Keratinocyte (primary cell): ENCODE results near the gene ICAM4. TPM values are rescaled to one million over a fixed set of nuclear protein-coding genes. Genes with fewer than 3 reads are reported as not detected.

Experiments used
- DNase-seq: peaks from one replicate; pipeline ENCODE4 v3.0.0-alpha.2; 2011; ENCODE audit warnings: low read depth, missing footprints, low spot score
- FAIRE-seq: peaks from 2 replicates; lab custom pipeline; 2011; peaks lifted over from hg19 to GRCh38; lab: Jason Lieb, UNC
- H2AFZ ChIP-seq: 2 replicates; pipeline ENCODE4 v1.6.0; 2012; ENCODE audit warnings: low read length, control low read depth, inconsistent platforms; ENCODE audit not compliant: control insufficient read depth
- H3K27ac ChIP-seq: 2 replicates; pipeline ENCODE4 v1.5.1; 2011; ENCODE audit warnings: low read length; ENCODE audit not compliant: control insufficient read depth, insufficient read depth
- H3K27me3 ChIP-seq: 3 replicates; pipeline ENCODE4 v1.6.0; 2011; ENCODE audit warnings: low read length; ENCODE audit not compliant: control insufficient read depth, insufficient read depth; ENCODE audit errors: extremely low read depth
- H3K36me3 ChIP-seq, 2 experiments: 2 replicates in 1 of 2; 3 replicates in 1 of 2; pipeline ENCODE4 v1.5.1; 2011; ENCODE audit warnings: low read length in 2 of 2, mild to moderate bottlenecking in 1 of 2; ENCODE audit not compliant: control insufficient read depth in 2 of 2, insufficient read depth in 2 of 2; ENCODE audit errors: extremely low read depth in 1 of 2
- H3K4me1 ChIP-seq: 3 replicates; pipeline ENCODE4 v1.5.1; 2011; ENCODE audit warnings: low read length; ENCODE audit not compliant: control insufficient read depth, insufficient read depth; ENCODE audit errors: extremely low read depth
- H3K4me2 ChIP-seq: 3 replicates; pipeline ENCODE4 v1.6.0; 2011; ENCODE audit warnings: low read depth, low read length; ENCODE audit not compliant: control insufficient read depth, insufficient read depth; ENCODE audit errors: extremely low read depth
- H3K4me3 ChIP-seq, 3 experiments: fragments of 200-600 bp in 1 of 3; sonication (generic) in 1 of 3; 2 replicates in 2 of 3; 3 replicates in 1 of 3; pipeline ENCODE4 v1.5.1; 2011 to 2016; ENCODE audit warnings: low read length in 3 of 3, mild to moderate bottlenecking in 3 of 3, control low read depth in 2 of 3, inconsistent platforms in 1 of 3, low read depth in 1 of 3, mixed read lengths in 1 of 3, mixed run types in 1 of 3, moderate library complexity in 1 of 3; ENCODE audit not compliant: control insufficient read depth in 2 of 3, insufficient read depth in 2 of 3; ENCODE audit errors: extremely low read depth in 1 of 3
- H3K79me2 ChIP-seq: 2 replicates; pipeline ENCODE4 v1.6.0; 2012; ENCODE audit warnings: low read length; ENCODE audit not compliant: control insufficient read depth, insufficient read depth
- H3K9ac ChIP-seq: 3 replicates; pipeline ENCODE4 v1.6.0; 2011; ENCODE audit warnings: low read length; ENCODE audit not compliant: control insufficient read depth, insufficient read depth; ENCODE audit errors: extremely low read depth
- H3K9me1 ChIP-seq: 3 replicates; pipeline ENCODE4 v1.6.0; 2011; ENCODE audit warnings: low read length; ENCODE audit not compliant: control insufficient read depth, insufficient read depth; ENCODE audit errors: extremely low read depth
- H3K9me3 ChIP-seq: 2 replicates; pipeline ENCODE4 v1.5.1; 2012; ENCODE audit warnings: low read depth, low read length; ENCODE audit not compliant: control insufficient read depth
- H4K20me1 ChIP-seq: 3 replicates; pipeline ENCODE4 v1.6.0; 2011; ENCODE audit warnings: low read length; ENCODE audit not compliant: control insufficient read depth, insufficient read depth; ENCODE audit errors: extremely low read depth
- EZH2 ChIP-seq: IDR thresholded peaks from one replicate; pipeline ENCODE4 v1.6.1; 2012; ENCODE audit warnings: inconsistent platforms, mild to moderate bottlenecking, low read length, moderate library complexity
- dilution Hi-C: fragments of 300-500 bp; cut with MboI; formaldehyde crosslinking; loops from one replicate; pipeline ENCODE4 v1.7.0; 2020; ENCODE audit warnings: low sequenced_read_pairs; ENCODE audit not compliant: extremely low pct_ligation_motif_present
- polyA plus RNA-seq, 5 experiments: library from polyadenylated mRNA; depleted of rRNA in 3 of 5; stranded (reverse) in 3 of 5; stranded (forward) in 1 of 5; unstranded in 1 of 5; fragments of >200 nt; gene quantifications; 1 replicate in 1 of 5; 2 replicates in 3 of 5; 3 replicates in 1 of 5; pipeline versions ENCODE4 v1.2.1 to v1.2.3, GENCODE V29; 2011 to 2012; ENCODE audit warnings: missing spikeins in 2 of 5, low read depth in 1 of 5, low replicate concordance in 1 of 5
- TF ChIP-seq, protein P1 (sequence below), 3 experiments: IDR thresholded peaks in 1 of 3; conservative IDR thresholded peaks in 1 of 3; optimal IDR thresholded peaks in 1 of 3; 2 replicates in 2 of 3; 3 replicates in 1 of 3; pipeline versions ENCODE3 to v1.5.1; 2011; ENCODE audit warnings: low read length in 3 of 3, mild to moderate bottlenecking in 3 of 3, moderate library complexity in 2 of 3, control low read depth in 1 of 3, inconsistent platforms in 1 of 3; ENCODE audit not compliant: insufficient read depth in 2 of 3; ENCODE audit errors: extremely low read depth in 1 of 3

The ICAM4 gene
- polyA plus RNA-seq, 1 donor (not counting 4 experiments of a cell fraction or from before 2014, with no cell fraction given) = 0.25 TPM

- dilution Hi-C loops = no loop called here
- H4K20me1 ChIP-seq = no peaks in the 10 kb centered on the region
- H2AFZ ChIP-seq = peak overlapping the region; percentile 94
- peak overlapping the region; percentile 99 for H3K4me2 ChIP-seq
- H3K9me1 ChIP-seq = no peaks in the 10 kb centered on the region
- H3K4me3 ChIP-seq = peak overlapping the region; percentile 70 to 94 (median 92)
- peaks cover 4 to 10% of the 10 kb centered on the region in 2 experiments for H3K36me3 ChIP-seq
- H3K9ac ChIP-seq = peak overlapping the region; percentile 66
- no peaks in the 10 kb centered on the region for H3K9me3 ChIP-seq
- H3K27ac ChIP-seq = peak overlapping the region; percentile 26
- H3K79me2 ChIP-seq = peaks cover 33% of the 10 kb centered on the region
- TF ChIP-seq, protein P1, sequence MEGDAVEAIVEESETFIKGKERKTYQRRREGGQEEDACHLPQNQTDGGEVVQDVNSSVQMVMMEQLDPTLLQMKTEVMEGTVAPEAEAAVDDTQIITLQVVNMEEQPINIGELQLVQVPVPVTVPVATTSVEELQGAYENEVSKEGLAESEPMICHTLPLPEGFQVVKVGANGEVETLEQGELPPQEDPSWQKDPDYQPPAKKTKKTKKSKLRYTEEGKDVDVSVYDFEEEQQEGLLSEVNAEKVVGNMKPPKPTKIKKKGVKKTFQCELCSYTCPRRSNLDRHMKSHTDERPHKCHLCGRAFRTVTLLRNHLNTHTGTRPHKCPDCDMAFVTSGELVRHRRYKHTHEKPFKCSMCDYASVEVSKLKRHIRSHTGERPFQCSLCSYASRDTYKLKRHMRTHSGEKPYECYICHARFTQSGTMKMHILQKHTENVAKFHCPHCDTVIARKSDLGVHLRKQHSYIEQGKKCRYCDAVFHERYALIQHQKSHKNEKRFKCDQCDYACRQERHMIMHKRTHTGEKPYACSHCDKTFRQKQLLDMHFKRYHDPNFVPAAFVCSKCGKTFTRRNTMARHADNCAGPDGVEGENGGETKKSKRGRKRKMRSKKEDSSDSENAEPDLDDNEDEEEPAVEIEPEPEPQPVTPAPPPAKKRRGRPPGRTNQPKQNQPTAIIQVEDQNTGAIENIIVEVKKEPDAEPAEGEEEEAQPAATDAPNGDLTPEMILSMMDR (optimal IDR thresholded peaks at IDR 0.05 in 1 of 3, IDR thresholded peaks at IDR 0.05 in 1 of 3, conservative IDR thresholded peaks at IDR 0.05 in 1 of 3; ENCODE audit: extremely low read depth in 1 of 3, insufficient read depth in 2 of 3, low read length in 3 of 3) = no peak
- no peak for TF ChIP-seq EZH2
- FAIRE-seq (no peak), DNase-seq (no peak)
- H3K27me3 ChIP-seq = no peaks in the 10 kb centered on the region
- peaks cover 19% of the 10 kb centered on the region for H3K4me1 ChIP-seq
These were observed 47.2 kb downstream of the ICAM4 start for GRCh38 chr19:10333758-10334587.

GRCh38 chr19:10334588-10335351 lies 48.0 kb downstream of the ICAM4 start:
- Histone ChIP-seq H3K9me3 (no peaks in the 10 kb centered on the region), H3K9ac (peak overlapping the region; percentile 66), H3K4me2 (peak overlapping the region; percentile 99), H2AFZ (peak overlapping the region; percentile 94), H3K9me1 (no peaks in the 10 kb centered on the region), H3K79me2 (peaks cover 27% of the 10 kb centered on the region), H3K4me1 (peaks cover 19% of the 10 kb centered on the region), H3K4me3 (peak overlapping the region; percentile 70 to 94 (median 92)), H3K27me3 (no peaks in the 10 kb centered on the region), H3K36me3 (peaks cover 4 to 7% of the 10 kb centered on the region in 2 experiments), H3K27ac (no peak overlapping the region), H4K20me1 (no peaks in the 10 kb centered on the region)
- DNase-seq (peak; percentile 59), FAIRE-seq (no peak)
- TF ChIP-seq, protein P1 (optimal IDR thresholded peaks at IDR 0.05 in 1 of 3, IDR thresholded peaks at IDR 0.05 in 1 of 3, conservative IDR thresholded peaks at IDR 0.05 in 1 of 3; ENCODE audit: extremely low read depth in 1 of 3, insufficient read depth in 2 of 3, low read length in 3 of 3) = no peak
- TF ChIP-seq EZH2 = no peak
- dilution Hi-C loops = no loop called here
